Measurements from ENCODE around the gene L1CAM.

The L1CAM gene

DNA sequence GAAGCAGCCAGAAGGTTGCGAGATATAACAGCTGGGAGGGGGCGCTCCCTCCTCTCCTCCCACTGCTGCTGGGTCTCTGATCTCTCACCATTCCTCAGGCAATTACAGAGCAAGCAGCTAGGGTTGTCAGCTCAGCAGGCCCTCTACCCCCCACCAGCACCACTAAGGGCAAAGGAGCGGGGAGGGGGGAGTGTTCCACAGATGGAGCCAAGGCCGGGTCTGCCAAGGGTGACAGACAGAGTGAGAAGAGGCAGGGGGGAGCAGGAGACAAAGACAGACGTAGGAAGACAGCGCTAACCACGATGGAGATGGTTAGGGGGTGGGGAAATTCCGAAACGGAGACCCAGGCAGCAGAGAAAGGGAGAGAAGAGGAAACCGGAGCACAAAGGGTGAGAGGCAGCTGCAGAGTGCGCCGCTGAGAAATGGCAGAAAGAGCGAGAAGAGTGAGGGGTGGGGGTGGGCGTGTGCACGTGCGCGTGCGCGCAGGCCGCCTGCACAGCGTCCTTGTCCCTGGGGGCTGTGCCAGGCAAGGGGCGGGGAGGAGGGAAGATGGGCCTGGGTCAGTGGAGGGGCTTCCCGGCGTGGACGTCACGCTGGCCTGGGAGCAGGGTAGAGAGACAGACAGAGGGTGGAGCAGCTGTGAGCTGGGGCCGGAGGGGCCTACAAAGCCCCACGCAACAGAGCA is 6.9 kb downstream of the L1CAM start:
- in situ Hi-C loops (cut with MboI; ENCODE audit: low sequenced_read_pairs, unreplicated experiment) = no loop called here
- no peak for TF ChIP-seq CTCF (IDR thresholded peaks at IDR 0.05; ENCODE audit: borderline replicate concordance, control extremely low read depth, extremely low read depth, insufficient read depth, missing control alignments)
- DNase-seq (ENCODE audit: low spot score) = peak; percentile 60

DNA sequence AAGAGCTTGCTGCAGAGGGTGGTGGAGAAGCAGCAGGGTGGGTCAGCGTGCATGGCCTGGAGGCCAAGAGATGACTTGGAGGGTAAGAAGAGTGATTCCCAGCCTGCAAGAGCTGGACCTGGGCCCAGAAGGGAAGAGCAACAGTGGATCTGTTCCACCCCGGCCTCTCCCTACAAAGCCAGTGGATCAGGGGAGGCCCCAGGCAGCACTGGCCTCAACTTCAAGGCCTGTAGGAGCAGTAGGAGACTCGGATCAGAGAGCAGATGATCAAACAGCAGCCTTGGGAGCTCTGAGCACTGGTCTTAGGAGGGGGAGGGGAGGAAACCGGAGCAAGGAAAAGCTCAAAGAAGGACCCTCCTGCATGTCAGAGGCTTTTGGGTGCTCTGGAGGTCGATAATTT is 7.6 kb downstream of the L1CAM start:
- DNase-seq (ENCODE audit: low spot score) = no peak
- in situ Hi-C loops (cut with MboI; ENCODE audit: low sequenced_read_pairs, unreplicated experiment) = no loop called here
- no peak for TF ChIP-seq CTCF (IDR thresholded peaks at IDR 0.05; ENCODE audit: borderline replicate concordance, control extremely low read depth, extremely low read depth, insufficient read depth, missing control alignments)

- in situ Hi-C loops (cut with MboI; ENCODE audit: low sequenced_read_pairs, unreplicated experiment) = no loop called here
- TF ChIP-seq CTCF (IDR thresholded peaks at IDR 0.05; ENCODE audit: borderline replicate concordance, control extremely low read depth, extremely low read depth, insufficient read depth, missing control alignments) = no peak
Measured at GRCh38 chrX:153877571-153878261, 8.3 kb downstream of the L1CAM start.

GRCh38 chrX:153876112-153876491 is 9.9 kb downstream of the L1CAM start:
- TF ChIP-seq CTCF (IDR thresholded peaks at IDR 0.05; ENCODE audit: borderline replicate concordance, control extremely low read depth, extremely low read depth, insufficient read depth, missing control alignments) = no peak
- DNase-seq (ENCODE audit: low spot score) = no peak
- in situ Hi-C loops (cut with MboI; ENCODE audit: low sequenced_read_pairs, unreplicated experiment) = no loop called here

More at GRCh38 chrX:153877571-153878261, 8.3 kb downstream of the L1CAM start:
- DNase-seq (ENCODE audit: low spot score) = no peak

GRCh38 chrX:153875391-153876111 is 10.4 kb downstream of the L1CAM start:
- DNase-seq (ENCODE audit: low spot score) = peak; percentile 84
- no peak for TF ChIP-seq CTCF (IDR thresholded peaks at IDR 0.05; ENCODE audit: borderline replicate concordance, control extremely low read depth, extremely low read depth, insufficient read depth, missing control alignments)
- in situ Hi-C loops (cut with MboI; ENCODE audit: low sequenced_read_pairs, unreplicated experiment) = no loop called here

DNA sequence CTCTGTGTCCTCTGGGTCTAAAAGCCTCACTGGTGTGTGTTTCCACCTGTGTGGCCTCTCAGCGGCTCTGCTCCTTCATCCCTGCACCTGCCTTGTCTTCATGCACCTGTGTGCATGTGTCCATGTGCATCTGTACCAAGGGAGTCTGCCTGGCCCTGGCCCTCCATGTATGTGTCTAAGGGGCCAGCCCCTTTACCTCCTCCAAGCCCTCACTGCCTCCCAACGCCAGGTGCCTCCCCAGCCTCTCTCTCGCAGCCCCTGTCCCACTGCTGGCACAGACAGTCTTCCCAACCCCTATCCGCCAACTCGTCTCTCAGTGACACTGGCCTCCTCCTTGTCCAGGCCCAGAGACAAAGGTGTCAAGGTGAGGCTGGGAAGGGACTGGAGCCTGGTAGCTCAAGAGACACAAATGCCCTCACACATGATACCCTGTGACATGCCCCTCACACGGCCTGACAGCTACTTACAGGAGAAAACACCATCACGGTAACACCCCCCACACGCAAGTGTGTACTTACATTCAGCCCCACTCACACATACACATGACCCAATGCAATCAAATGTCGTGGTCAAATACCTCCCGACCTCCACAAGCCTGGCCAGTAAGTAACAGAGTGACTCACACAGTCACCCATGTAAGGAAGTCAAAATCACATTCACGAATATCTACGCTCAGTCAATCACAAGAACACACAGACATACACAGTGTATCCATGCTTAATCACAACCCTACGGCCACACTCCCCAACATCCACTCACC is 11.4 kb downstream of the L1CAM start:
- no peak for TF ChIP-seq CTCF (IDR thresholded peaks at IDR 0.05; ENCODE audit: borderline replicate concordance, control extremely low read depth, extremely low read depth, insufficient read depth, missing control alignments)
- in situ Hi-C loops (cut with MboI; ENCODE audit: low sequenced_read_pairs, unreplicated experiment) = no loop called here

More for the DNA sequence above, 11.4 kb downstream of the L1CAM start:
- no peak for DNase-seq (ENCODE audit: low spot score)
